CD4-positive, alpha-beta T cell treated with Interleukin-15 for 4 hours (primary cell): Measurements from ENCODE around the gene KAZN.

Source experiments
- DNase-seq: peaks from one replicate; pipeline ENCODE4 v3.0.0-alpha.2; 2020; ENCODE audit warnings: low spot score

Gene KAZN

DNA sequence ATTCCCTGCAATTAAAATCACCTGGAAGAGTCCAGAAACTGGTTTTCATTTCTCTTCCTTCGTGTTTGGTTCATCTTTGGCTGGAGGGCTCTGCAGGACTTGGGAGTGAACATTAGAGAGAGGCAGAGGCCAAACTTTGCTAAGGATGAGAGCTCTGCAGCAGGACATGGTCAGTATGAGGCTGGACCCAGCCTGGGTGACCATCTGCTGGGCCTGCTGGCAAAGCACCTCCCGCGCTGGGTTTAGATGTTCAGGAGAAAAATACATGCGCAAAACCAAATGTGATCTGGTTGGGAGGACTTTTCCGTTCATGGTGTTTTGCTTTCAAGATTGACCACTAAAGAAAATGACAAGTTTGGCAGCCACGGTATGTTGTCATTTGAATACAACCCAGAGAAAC is 15.9 kb downstream of the KAZN start:
- no peak for DNase-seq

- DNase-seq: no peak
Measured at GRCh38 chr1:14615549-14616218, 17.2 kb downstream of the KAZN start.

GRCh38 chr1:14616632-14617396 is 18.3 kb downstream of the KAZN start:
- DNase-seq: no peak

DNA sequence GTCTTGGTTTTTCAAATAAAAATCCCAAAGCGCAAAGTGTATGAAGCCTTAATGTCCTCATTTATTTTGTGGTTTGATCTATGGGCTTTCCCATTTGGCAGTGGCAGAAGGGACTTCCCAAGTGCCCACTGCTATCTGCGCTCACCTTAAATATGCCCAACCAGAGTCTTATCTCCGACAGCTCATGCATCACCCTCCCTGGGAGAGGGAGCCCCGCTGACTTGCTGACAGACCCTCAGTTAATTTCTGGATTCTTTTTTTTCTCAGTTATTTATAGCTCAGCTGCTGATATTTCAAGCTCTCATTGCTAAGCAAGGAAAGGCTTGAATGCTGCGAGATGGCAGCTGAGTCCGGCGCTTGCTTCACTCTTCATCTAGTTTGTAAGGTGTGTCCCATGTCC is 19.3 kb downstream of the KAZN start:
- no peak for DNase-seq

- no peak for DNase-seq
Measured at GRCh38 chr1:14620941-14621340, 22.5 kb downstream of the KAZN start.

DNA sequence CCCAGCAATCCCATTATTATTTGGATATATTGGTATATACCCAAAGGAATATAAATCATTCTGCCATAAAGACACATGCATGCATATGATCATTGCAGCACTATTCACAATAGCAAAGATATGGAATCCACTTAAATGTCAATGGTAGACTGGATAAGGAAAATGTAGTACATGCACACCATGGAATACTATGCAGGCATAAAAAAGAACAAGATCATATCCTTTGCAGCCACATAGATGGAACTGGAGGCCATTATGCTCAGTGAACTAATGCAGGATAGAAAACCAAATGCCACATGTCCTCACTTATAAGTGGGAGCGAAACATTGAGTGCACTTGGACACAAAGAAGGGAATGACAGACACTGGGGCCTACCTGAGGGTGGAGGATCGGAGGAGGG is 24.6 kb downstream of the KAZN start:
- no peak for DNase-seq

GRCh38 chr1:14624941-14625340 is 26.5 kb downstream of the KAZN start:
- no peak for DNase-seq

DNA sequence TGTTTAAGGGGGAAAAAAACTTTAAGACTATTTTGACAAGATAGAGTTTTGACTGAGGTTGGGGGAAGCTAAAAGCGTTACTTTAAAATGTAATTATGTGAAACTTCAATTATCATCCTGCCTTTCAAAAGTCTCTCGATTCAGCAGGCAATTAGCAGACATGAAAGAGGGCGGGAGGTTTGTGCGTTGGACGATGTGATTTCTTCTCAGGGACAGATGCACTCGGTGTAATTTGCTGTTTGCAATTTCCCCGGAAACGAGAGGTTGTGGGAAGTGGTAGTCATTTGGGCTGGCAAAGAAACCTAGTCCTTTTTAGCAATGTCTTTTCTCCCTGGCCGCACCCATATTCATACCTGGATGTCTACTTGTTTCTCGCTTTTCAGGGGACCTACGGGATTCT is 27.1 kb downstream of the KAZN start:
- DNase-seq: no peak

- DNase-seq: no peak
Measured at GRCh38 chr1:14625996-14626395, 27.5 kb downstream of the KAZN start.

DNA sequence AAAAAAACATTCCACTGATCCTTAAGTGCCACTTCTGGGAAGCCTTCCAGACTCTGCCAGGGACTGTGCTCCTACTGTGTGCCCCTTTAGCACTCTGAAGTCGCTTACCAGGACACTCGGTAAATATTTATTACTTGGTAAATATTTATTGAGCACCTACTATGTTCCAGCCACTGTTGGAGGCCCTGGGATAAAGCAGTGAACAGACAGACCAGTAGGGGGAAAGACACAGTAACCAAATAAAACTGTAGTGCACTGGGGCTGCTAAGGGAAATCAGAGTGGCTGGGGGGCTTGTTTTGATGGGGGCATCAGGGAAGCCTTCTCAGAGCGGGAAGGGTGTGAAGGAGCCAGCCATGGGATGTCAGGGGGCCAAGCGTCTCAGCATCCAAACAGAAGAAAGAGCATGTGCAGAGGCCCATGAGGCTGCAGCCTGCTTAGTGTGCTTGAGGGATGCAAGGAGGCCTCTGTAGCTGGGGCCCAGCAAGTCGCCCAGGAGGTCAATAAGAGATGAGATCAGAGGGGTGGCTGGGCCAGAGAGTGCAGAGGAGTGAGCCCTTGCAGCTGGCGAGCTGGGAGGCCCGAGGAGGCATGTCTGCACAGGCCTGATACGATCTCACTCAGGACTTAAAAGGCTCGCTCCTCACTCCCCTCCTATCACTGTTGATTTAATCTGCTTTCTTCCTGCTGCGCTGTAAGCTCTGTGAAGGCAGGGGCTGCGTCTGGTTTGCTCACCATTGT is 28.6 kb downstream of the KAZN start:
- DNase-seq: no peak

- no peak for DNase-seq
Measured at GRCh38 chr1:14627608-14628489, 29.4 kb downstream of the KAZN start.

DNA sequence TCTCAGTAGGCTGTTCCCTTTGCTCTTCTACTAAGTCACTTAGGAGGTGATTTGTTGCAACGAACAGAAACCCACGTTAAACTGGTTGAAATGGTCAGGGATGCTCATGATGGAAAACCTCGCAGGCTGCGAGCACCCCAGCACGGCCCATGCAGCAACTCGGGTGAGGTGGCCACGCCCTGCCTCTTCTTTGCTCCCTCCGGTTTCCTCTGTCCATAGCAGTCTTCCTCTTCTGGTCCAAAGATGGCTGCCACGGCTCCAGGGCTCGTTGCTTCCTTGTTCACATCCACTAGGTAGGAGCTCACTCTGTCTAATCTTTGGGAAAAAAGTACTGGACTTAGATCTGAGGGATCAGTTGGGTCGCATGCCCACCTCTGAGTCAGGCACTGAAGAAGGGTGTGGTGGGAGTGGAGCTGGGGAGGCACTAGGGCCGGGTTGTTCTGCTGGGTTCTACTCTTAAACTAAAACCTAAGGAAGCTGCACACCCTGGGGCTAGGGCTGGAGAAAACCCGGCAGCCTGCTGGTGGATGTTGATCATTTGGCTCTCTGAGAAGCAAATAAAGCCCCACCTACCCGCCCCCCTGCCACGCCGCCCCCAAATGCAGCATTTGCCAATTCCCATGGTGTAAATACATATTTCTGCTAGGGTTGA is 31.0 kb downstream of the KAZN start:
- DNase-seq: no peak

- no peak for DNase-seq
Measured at GRCh38 chr1:14630986-14631385, 32.5 kb downstream of the KAZN start.

GRCh38 chr1:14631421-14631820 is 32.9 kb downstream of the KAZN start:
- DNase-seq: no peak

GRCh38 chr1:14634486-14634885 is 36.0 kb downstream of the KAZN start:
- DNase-seq: no peak

DNA sequence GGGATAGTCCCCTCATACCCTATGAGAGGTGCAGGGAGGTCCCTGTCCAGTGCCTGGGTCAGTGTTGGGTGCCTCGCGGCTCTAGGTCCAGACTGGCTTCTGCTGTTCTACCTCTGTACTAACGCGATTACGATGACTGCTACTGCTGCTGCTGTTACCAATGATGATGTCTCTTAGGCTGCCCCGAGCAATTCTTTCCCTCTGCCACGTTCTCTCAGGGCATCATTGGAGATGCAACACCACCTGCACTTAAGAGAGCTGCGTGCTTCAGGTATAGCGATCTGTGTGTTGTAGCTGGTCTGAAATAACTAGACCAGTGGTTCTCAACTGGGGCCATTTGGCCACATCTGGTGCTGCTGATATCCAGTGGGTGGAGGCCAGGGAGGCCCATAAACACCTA is 36.9 kb downstream of the KAZN start:
- no peak for DNase-seq

DNA sequence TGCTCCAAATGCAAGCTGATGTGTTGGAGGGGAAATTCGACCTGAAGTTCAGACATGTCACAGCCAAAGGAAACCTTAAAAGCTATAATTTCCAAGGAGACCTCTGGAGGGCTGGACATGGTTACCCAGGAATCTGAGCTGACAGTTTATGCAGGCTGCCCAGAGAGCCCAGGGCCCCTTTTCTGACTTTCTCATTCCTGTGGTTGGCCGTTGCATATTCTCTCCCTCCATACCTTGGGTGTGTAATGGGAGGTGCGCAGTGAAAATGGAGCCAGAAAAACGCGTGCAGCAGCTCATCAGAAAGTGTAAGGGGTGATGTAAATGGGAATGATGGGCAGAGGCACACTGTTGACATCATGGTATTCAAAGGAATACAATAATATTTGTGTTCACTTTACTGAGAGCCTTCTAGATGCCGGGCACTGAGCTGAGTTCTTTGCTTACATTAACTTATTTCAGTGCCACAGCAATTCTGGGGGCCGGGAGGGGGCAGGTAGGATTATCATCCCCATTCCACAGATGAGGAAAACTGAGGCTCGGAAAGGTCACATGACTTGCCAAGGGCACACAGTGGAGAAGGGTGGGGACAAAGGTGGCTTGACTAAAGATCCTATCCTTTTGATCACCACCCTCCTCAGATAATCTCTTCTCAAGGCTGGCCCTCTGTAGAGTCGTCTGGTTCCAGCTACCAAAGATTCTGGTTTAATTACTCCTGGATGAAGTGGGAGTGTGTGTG is 38.6 kb downstream of the KAZN start:
- no peak for DNase-seq

DNA sequence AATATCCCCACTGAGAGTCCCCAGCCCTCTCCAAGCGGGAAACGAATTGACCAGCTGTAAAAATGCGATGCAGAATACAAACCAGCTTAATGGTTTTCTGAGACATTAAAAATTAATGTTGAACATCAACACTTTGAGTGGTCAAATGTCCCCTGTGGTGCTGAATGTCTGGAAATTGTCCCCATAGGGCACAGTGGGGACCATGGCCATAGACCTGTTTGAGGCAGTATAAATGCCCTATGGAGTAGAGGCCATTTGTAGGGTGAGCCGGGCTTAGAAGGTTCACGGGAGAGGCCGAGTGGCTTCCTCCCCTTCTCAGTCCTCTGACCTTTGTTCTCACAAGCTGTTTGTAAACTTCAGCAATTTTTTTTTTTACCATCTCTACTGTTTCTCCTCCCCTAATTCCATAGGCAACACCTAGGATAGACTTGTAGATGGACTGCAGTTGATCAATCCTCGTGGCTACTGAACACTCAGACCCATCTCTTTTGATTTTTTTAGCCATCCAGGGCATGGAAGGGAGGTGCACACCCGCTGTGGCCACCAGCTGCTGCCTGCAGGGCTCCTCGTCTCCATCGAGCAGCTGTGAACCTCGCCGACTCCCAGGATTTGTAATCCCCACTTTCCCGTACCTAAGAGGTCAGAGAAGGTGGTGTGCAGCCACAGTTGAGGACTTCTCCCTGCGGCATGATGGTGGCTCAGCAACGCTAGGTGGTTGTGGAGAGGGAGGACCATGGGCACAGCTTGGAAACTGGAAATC is 41.0 kb downstream of the KAZN start:
- DNase-seq: no peak

DNA sequence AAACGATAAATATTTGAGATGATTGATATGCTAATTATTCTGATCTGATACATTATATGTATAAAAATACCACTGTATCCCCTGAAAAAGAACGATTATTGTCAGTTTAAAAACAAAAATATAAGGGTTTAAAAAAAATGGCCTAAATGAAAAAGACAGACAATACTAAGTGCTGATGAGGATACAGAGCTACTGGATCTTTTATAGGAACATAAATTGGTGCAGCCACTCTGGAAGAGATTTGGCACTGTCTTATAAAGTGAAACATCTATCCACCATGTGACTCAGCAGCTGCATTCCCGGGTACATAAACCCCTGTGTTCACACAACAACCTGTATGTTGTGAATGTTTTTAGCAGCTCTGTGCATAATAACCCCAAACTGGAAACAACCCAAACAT is 44.2 kb downstream of the KAZN start:
- DNase-seq: no peak

DNA sequence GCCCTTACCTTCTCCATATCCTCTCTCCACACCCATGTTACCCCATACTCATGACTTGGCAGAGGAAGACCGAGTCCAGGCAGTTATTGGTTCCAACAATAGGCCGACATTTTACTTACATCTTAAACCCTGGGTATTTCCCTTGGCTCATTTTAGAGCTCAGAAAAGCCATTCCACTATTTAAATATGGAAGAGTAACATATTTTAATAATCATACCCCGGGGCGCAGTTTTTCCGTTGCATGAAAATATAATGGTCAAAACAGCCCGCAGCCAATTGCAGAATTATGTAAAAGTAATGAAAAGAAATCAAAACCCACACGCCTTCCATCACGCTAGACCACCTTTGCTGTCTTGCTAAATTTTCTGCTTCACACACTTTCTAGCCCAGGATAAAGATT is 48.5 kb downstream of the KAZN start:
- no peak for DNase-seq
